C4-2B (cell line): ENCODE data around the gene CFAP161.

Experiments used
- H3K27ac ChIP-seq: fragments of 450-650 bp; 2 replicates; pipeline ENCODE4 v1.5.1; 2017
- ZFX ChIP-seq: fragments of 450-650 bp; IDR thresholded peaks from 2 replicates; pipeline ENCODE4 v1.6.1; 2017
- TF ChIP-seq, protein P1 (sequence below): fragments of 450-650 bp; conservative IDR thresholded peaks from 2 replicates; pipeline ENCODE4 v1.5.1; 2017; ENCODE audit warnings: mild to moderate bottlenecking

Gene CFAP161

DNA sequence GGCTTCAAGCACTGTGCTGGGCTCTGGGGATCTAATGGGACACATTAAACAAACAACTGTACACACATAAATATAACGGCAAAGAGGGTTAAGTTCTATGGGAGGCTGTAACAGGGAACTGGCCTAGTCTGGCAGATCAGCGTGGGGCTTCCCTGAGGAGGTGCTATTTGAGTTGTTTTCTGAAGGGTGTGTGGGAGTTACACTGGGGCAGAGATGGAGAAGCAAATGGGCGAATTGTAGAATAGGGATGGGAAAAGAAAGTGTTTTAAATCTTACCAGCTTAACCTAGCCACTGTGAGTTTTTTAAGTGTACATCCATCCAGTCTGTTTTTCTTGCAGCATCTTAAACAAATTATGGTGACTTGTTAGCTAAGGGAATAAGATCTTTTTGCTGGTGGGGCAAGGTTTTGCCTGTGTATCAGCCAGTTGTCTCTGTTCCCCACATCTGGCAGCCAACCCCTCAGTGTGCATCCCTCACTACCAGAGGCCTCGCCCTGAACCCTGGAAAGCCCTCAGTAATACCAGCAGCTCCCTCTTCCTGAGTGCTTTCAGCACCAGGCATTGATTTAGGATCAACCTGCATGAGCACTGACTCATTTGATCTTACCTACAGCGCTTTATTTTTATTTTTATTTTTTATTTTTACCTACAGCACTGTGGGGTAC is 51.7 kb downstream of the CFAP161 start:
- H3K27ac ChIP-seq = no peak overlapping the region
- no peak for TF ChIP-seq ZFX
- TF ChIP-seq, protein P1, sequence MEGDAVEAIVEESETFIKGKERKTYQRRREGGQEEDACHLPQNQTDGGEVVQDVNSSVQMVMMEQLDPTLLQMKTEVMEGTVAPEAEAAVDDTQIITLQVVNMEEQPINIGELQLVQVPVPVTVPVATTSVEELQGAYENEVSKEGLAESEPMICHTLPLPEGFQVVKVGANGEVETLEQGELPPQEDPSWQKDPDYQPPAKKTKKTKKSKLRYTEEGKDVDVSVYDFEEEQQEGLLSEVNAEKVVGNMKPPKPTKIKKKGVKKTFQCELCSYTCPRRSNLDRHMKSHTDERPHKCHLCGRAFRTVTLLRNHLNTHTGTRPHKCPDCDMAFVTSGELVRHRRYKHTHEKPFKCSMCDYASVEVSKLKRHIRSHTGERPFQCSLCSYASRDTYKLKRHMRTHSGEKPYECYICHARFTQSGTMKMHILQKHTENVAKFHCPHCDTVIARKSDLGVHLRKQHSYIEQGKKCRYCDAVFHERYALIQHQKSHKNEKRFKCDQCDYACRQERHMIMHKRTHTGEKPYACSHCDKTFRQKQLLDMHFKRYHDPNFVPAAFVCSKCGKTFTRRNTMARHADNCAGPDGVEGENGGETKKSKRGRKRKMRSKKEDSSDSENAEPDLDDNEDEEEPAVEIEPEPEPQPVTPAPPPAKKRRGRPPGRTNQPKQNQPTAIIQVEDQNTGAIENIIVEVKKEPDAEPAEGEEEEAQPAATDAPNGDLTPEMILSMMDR = no peak

- TF ChIP-seq ZFX = no peak
- TF ChIP-seq, protein P1 = no peak
- H3K27ac ChIP-seq = no peak overlapping the region
These were observed 54.3 kb downstream of the CFAP161 start for GRCh38 chr15:81188354-81188753.

DNA sequence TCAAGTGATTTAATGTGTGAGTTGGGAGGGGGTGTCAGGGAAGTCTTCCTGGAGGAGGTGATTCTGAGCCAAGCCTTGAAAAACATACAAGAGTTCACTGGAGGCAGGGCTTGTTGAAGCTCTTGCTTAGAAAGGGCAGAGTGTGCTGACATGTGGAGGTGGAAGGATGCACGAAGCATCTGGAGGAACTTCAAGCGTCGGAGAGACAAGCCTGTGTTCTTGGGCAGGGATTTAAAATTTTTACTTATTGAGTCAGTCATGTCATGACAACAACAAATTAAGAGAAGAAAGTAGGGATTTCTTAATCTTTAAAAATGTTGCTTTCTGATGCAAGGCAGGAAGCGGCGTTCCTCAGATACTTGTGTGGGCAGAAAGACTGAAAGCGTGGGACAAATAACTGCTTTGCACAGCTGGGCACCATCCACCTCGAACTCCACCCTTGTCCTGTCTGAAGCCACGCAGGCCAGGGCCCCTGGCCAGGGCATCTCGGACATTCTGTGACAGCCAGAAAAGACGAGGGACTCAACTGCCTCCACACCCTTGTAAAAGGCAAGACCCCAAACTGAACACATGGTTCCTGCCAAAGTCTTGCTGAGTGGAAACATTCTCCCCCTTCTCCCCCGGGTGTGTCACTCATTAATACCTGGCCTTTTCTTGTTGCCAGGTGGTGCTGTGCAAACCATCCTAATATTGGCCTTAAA is 55.7 kb downstream of the CFAP161 start:
- no peak for TF ChIP-seq ZFX
- TF ChIP-seq, protein P1 = no peak
- H3K27ac ChIP-seq = no peak overlapping the region

DNA sequence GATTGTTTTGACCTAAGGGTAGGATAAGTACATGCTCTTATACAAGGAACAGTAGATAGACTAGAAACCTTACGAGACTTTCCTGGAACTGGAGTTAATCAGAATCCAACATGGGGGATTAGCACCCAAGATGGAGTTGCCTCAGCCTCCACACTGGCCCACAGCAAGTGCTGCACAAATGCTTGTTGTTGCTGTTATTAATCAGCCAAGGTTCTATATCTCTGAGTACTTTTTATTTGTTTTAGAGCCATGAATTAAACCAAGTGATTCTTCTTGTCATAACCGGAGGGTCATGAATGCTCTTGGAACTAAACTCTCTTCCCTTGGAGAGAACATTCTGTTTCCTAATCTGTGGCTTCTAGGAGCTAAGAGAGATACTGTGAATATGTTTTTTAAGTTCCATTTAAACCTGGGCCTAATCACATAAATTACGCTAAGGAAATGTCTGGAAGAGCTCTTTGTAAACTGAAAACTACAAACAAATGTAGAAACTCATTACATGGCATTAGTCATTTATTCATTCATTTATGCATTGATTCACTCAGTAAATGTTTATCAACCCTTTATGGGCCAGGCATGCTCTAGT is 56.9 kb downstream of the CFAP161 start:
- no peak overlapping the region for H3K27ac ChIP-seq
- TF ChIP-seq, protein P1 = no peak
- TF ChIP-seq ZFX = no peak

- no peak for TF ChIP-seq ZFX
- TF ChIP-seq, protein P1 = no peak
- H3K27ac ChIP-seq = no peak overlapping the region
These were observed 57.6 kb downstream of the CFAP161 start for GRCh38 chr15:81191701-81192100.

DNA sequence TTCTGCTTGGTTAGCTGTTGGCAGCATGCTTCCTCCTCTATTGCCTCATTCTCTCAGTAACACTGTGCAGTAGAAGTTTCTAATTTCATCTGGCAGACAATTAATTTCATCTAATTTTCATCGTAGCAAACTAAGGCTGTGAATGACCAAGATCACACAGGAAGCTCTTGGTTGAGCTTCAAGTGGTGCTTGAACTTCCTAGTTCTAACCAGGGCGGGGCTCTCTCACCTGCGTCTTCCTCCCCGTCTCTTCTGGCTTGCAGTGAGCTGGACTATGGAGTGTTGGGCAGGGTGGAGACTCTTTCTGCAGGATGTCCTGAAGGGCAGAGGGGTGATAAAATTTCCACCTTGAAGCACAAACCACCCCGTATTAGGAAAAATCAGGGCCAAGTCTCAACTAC is 60.7 kb downstream of the CFAP161 start:
- no peak overlapping the region for H3K27ac ChIP-seq
- no peak for TF ChIP-seq ZFX
- TF ChIP-seq, protein P1 = no peak

DNA sequence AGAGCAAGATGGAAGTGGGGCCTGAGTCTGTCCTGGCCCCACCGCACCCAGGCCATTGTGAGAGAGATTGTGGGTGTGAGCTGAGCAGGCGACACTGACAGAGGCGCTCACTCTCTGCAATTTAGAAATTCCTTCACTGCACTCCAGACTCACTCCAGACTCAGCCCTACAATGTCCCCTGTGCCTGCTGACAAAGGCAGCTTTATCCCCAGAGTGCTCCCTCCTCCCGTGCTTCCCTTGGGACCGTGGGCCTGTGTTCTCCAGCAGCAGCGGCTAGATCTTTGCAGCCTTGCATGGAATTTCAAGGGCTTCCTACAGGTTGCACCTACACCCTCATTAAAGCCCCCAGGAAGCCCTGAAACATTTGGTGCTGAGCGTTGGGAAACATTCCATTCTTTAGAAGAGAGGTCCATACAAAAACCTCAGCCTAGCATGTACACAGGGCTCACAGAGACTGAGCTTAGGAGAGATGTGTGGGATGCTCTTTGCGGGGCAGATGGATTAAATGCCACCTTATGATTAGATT is 61.3 kb downstream of the CFAP161 start:
- no peak overlapping the region for H3K27ac ChIP-seq
- no peak for TF ChIP-seq ZFX
- TF ChIP-seq, protein P1 = no peak
